DOHH2 (cell line): ENCODE measurements around the gene LYZL1.

Experiments
- CTCF ChIP-seq: fragments of 200-600 bp; sonication (generic); IDR thresholded peaks from one replicate; pipeline ENCODE4 v1.5.1; 2014; ENCODE audit warnings: antibody characterized with exemption, mild to moderate bottlenecking, low read depth, low read length; ENCODE audit not compliant: poor library complexity, severe bottlenecking
- EZH2phosphoT487 ChIP-seq: fragments of 200-600 bp; sonication (generic); IDR thresholded peaks from 2 replicates; pipeline ENCODE4 v1.6.1; 2017; ENCODE audit warnings: borderline replicate concordance, mild to moderate bottlenecking, antibody characterized with exemption, low read length, moderate library complexity, mixed read lengths

GRCh38 chr10:29263506-29263905, 25.4 kb upstream of the LYZL1 start:
- TF ChIP-seq CTCF = no peak
- TF ChIP-seq EZH2phosphoT487 = no peak
